Esophagus squamous epithelium (tissue), 5 donors: ENCODE measurements around the gene NOL4L. TPM values are rescaled to one million over a fixed set of nuclear protein-coding genes. Genes with fewer than 3 reads are reported as not detected.

Source experiments
- DNase-seq: peaks from one replicate; lab custom pipeline; 2025; lab: John Stamatoyannopoulos, UW
- H3K27ac ChIP-seq, 4 donors: fragments of 200-600 bp; sonication (generic); one replicate each; pipeline ENCODE4 v1.5.1; 2016 to 2019; ENCODE audit warnings: mild to moderate bottlenecking in 1 of 4
- H3K27me3 ChIP-seq, 4 donors: fragments of 200-600 bp; sonication (generic); 1 replicate in 3 of 4; 2 replicates in 1 of 4; pipeline versions ENCODE4 v1.5.1 to v1.6.0; 2017 to 2021; ENCODE audit warnings: antibody characterized with exemption in 1 of 4
- H3K36me3 ChIP-seq, 3 donors: fragments of 200-600 bp; sonication (generic); one replicate each; pipeline ENCODE4 v1.5.1; 2016 to 2019
- H3K4me1 ChIP-seq, 3 donors: fragments of 200-600 bp; sonication (generic); one replicate each; pipeline ENCODE4 v1.5.1; 2017 to 2019
- H3K4me3 ChIP-seq, 4 donors: fragments of 200-600 bp; sonication (generic); 1 replicate in 3 of 4; 2 replicates in 1 of 4; pipeline ENCODE4 v1.5.1; 2016 to 2019; ENCODE audit warnings: mild to moderate bottlenecking in 2 of 4, moderate library complexity in 1 of 4
- H3K9me3 ChIP-seq, 3 donors: fragments of 200-600 bp; sonication (generic); one replicate each; pipeline ENCODE4 v1.5.1; 2016 to 2019
- CTCF ChIP-seq, 6 experiments: fragments of 450-650 bp in 4 of 6; fragments of 200-600 bp in 2 of 6; sonication (generic) in 2 of 6; IDR thresholded peaks; one replicate each; pipeline ENCODE4 v1.5.1; 2016 to 2019; ENCODE audit warnings: antibody characterized with exemption in 6 of 6, mild to moderate bottlenecking in 4 of 6, moderate library complexity in 4 of 6
- POLR2A ChIP-seq, 4 donors: fragments of 450-650 bp; IDR thresholded peaks; one replicate each; pipeline ENCODE4 v1.6.1; 2017; ENCODE audit warnings: antibody characterized with exemption in 4 of 4, mild to moderate bottlenecking in 4 of 4, moderate library complexity in 3 of 4
- WGBS, 2 donors: methylation state at CpG; one replicate each; pipeline ENCODE4 v1.1.5; 2018; 5-methylcytosine and 5-hydroxymethylcytosine counted together
- intact Hi-C: fragments of 100-400 bp; cut with DNase I; formaldehyde crosslinking; loops from one replicate; pipeline ENCODE4 v1.15.0; 2022
- total RNA-seq, 4 donors: library from RNA; depleted of rRNA; stranded (reverse); fragments of >200 nt; gene quantifications; one replicate each; pipeline ENCODE4 v1.1.0, GENCODE V29; 2016
- donor health status: DM: yes; HTN: yes; CAD: no.

The NOL4L gene
- total RNA-seq, 4 donors from 2014 or later, result 1.5 to 5.1 (median 3.0) TPM

GRCh38 chr20:32612351-32613191 is 27.4 kb upstream of the NOL4L start:
- Histone ChIP-seq H3K36me3 (no peaks in the 10 kb centered on the region), H3K27ac (no peak overlapping the region), H3K9me3 (no peaks in the 10 kb centered on the region), H3K4me1 (no peaks in the 10 kb centered on the region), H3K4me3 (no peak overlapping the region), H3K27me3 (peaks cover 0 to 37% (median 0%) of the 10 kb centered on the region in 4 donors)
- no peak for DNase-seq
- intact Hi-C loops, result no loop called here
- 93% methylated on average over 3 of the region's 3 CpGs; no CpG with 5 or more reads in 1 of the 2 donors for WGBS, 2 donors
- TF ChIP-seq CTCF (IDR thresholded peaks at IDR 0.05), result no peak
- no peak for TF ChIP-seq POLR2A (IDR thresholded peaks at IDR 0.05)

- 96 to 100% methylated on average over 3 of the region's 6 CpGs for WGBS, 2 donors
- TF ChIP-seq POLR2A (IDR thresholded peaks at IDR 0.05) (no peak), CTCF (IDR thresholded peaks at IDR 0.05) (no peak)
- intact Hi-C loops, result no loop called here
- H3K27me3 ChIP-seq, result peaks cover 0 to 44% (median 0%) of the 10 kb centered on the region in 4 donors
- no peak overlapping the region for H3K27ac ChIP-seq
- DNase-seq, result no peak
- no peaks in the 10 kb centered on the region for H3K4me1 ChIP-seq
- H3K4me3 ChIP-seq, result no peak overlapping the region
- H3K9me3 ChIP-seq, result no peaks in the 10 kb centered on the region
- no peaks in the 10 kb centered on the region for H3K36me3 ChIP-seq
Measured at GRCh38 chr20:32611868-32612267, 26.7 kb upstream of the NOL4L start.

- Histone ChIP-seq H3K4me3 (no peak overlapping the region), H3K9me3 (no peaks in the 10 kb centered on the region), H3K27ac (no peak overlapping the region), H3K27me3 (peaks cover 0 to 50% (median 0%) of the 10 kb centered on the region in 4 donors), H3K4me1 (no peaks in the 10 kb centered on the region), H3K36me3 (no peaks in the 10 kb centered on the region)
- no peak for TF ChIP-seq CTCF (IDR thresholded peaks at IDR 0.05)
- no peak for TF ChIP-seq POLR2A (IDR thresholded peaks at IDR 0.05)
- no peak for DNase-seq
- intact Hi-C loops, result no loop called here
- 77 to 78% methylated on average over 4 to 7 of the region's 7 CpGs for WGBS, 2 donors
Measured at GRCh38 chr20:32611286-32611685, 26.2 kb upstream of the NOL4L start.

GRCh38 chr20:32610472-32611218 is 25.5 kb upstream of the NOL4L start:
- no peaks in the 10 kb centered on the region for H3K36me3 ChIP-seq

More at GRCh38 chr20:32610472-32611218, 25.5 kb upstream of the NOL4L start:
- DNase-seq, result no peak
- Histone ChIP-seq H3K9me3 (no peaks in the 10 kb centered on the region), H3K27ac (no peak overlapping the region), H3K4me3 (no peak overlapping the region), H3K4me1 (no peaks in the 10 kb centered on the region), H3K27me3 (peaks cover 0 to 54% (median 0%) of the 10 kb centered on the region in 4 donors)
- intact Hi-C loops, result no loop called here
- WGBS, 2 donors, result 44 to 58% methylated on average over 1 to 9 of the region's 17 CpGs
- TF ChIP-seq CTCF (IDR thresholded peaks at IDR 0.05), result no peak
- TF ChIP-seq POLR2A (IDR thresholded peaks at IDR 0.05), result no peak
